Urinary bladder (tissue), 4 donors: ENCODE data around the gene DHRS11. TPM values are rescaled to one million over a fixed set of nuclear protein-coding genes. Genes with fewer than 3 reads are reported as not detected.

Experiments used
- DNase-seq: peaks from one replicate; pipeline ENCODE4 v3.0.0-alpha.2; 2015; ENCODE audit errors: extremely low spot score
- H3K27ac ChIP-seq: one replicate; pipeline ENCODE4 v1.5.1; 2013; ENCODE audit warnings: low read depth, mild to moderate bottlenecking, moderate library complexity
- H3K36me3 ChIP-seq: one replicate; pipeline ENCODE4 v1.6.1; 2013; ENCODE audit warnings: mild to moderate bottlenecking, moderate library complexity; ENCODE audit not compliant: insufficient read depth
- H3K4me1 ChIP-seq: one replicate; pipeline ENCODE4 v1.6.1; 2013; ENCODE audit warnings: mild to moderate bottlenecking, moderate library complexity; ENCODE audit not compliant: insufficient read depth
- H3K4me3 ChIP-seq: one replicate; pipeline ENCODE4 v1.5.1; 2013; ENCODE audit warnings: low read depth, low read length
- WGBS: extraction: QIAGEN DNeasy Blood & Tissue Kit; methylation state at CpG from one replicate; pipeline ENCODE4 v1.1.7; 2013; 5-methylcytosine and 5-hydroxymethylcytosine counted together
- polyA plus RNA-seq: library from polyadenylated mRNA; stranded (reverse); fragments of 200-250 nt; gene quantifications from one replicate; pipeline ENCODE4 v1.2.3, GENCODE V29; 2013
- total RNA-seq: library from RNA; depleted of rRNA; stranded (reverse); fragments of >200 nt; gene quantifications from one replicate; pipeline ENCODE4 v1.2.3, GENCODE V29; 2014
- donor health status: healthy with polysubstance abuse.
- donor health status: healthy.

Gene DHRS11
- total and polyA plus RNA-seq, 2 donors: 3.2 to 9.4 TPM

DNA sequence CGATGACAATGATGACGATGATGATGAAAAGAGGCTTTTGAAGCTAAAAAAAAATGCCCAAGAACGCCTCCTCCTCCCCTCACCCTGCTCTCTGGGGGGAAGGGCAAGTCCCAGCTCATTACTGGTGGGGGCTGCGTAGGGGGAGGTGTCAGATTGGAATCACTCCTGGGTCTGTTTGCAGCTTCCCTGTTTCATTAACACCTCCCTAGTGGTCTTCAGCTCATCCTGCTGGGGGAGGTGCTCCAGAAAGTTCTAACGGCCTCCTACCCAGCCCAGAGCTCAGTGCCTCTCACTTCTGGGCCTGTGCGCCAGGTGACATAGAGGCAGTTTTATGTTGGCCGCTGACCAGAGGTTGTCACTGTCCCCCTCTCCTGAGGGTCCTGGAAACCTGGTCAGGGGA, 22.4 kb downstream of the DHRS11 start:
- Histone ChIP-seq H3K27ac (no peak overlapping the region), H3K4me1 (no peaks in the 10 kb centered on the region), H3K36me3 (no peaks in the 10 kb centered on the region), H3K4me3 (no peak overlapping the region)
- WGBS: 60% methylated on average over 7 of the region's 7 CpGs
- DNase-seq: no peak

- WGBS: 25% methylated on average over 5 of the region's 5 CpGs
- no peak for DNase-seq
- Histone ChIP-seq H3K4me1 (no peaks in the 10 kb centered on the region), H3K27ac (no peak overlapping the region), H3K4me3 (no peak overlapping the region), H3K36me3 (no peaks in the 10 kb centered on the region)
These were observed 23.3 kb downstream of the DHRS11 start for GRCh38 chr17:36614933-36615332.

- no peaks in the 10 kb centered on the region for H3K4me1 ChIP-seq
- 81% methylated on average over 16 of the region's 16 CpGs for WGBS
- no peak overlapping the region for H3K27ac ChIP-seq
- DNase-seq: no peak
- H3K4me3 ChIP-seq: no peak overlapping the region
- no peaks in the 10 kb centered on the region for H3K36me3 ChIP-seq
These were observed 24.7 kb downstream of the DHRS11 start for GRCh38 chr17:36616061-36617029.

DNA sequence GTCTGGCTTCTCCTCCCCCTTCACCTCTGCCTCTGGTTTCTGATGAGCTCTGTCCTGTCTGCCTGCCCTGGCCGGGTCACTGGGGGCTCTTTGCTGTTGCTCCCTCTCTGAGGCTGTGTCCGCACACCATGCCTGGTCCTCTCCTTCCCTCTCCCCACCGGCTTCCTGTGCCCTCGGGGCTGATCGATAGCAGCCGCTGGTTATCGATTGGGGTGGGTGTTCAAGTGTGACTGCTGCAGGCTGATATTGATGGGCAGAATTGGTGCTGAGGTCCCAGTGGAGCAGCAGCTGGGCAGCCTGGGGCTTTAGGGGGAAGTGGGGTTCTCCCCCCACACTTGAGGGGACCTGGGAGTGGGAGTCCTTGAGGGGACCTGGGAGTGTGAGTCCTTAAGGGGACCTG, 26.1 kb downstream of the DHRS11 start:
- Histone ChIP-seq H3K4me3 (no peak overlapping the region), H3K27ac (no peak overlapping the region), H3K36me3 (no peaks in the 10 kb centered on the region), H3K4me1 (no peaks in the 10 kb centered on the region)
- no peak for DNase-seq
- WGBS: 82% methylated on average over 7 of the region's 7 CpGs

- Histone ChIP-seq H3K4me1 (no peaks in the 10 kb centered on the region), H3K36me3 (no peaks in the 10 kb centered on the region), H3K4me3 (no peak overlapping the region), H3K27ac (no peak overlapping the region)
- WGBS: 87% methylated on average over 3 of the region's 3 CpGs
- no peak for DNase-seq
These were observed 31.6 kb downstream of the DHRS11 start for GRCh38 chr17:36623281-36623680.

DNA sequence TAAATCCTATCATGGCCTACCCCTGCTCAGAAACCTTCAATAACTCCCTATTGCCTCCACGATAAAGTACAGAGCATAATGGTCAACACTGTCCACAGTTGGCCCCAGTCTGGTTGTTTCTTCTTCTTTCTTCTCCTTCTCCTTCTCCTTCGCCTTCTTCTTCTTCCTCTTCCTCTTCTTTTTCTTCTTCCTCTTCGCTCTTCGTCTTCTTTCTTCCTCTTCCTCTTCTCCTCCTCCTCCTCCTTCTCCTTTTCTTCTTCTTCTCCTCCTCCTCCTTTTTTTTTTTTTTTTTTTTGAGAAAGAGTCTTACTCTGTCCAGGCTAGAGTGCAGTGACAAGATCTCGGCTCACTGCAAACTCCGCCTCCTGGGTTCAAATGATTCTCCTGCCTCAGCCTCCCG, 33.5 kb downstream of the DHRS11 start:
- Histone ChIP-seq H3K27ac (no peak overlapping the region), H3K4me3 (no peak overlapping the region), H3K36me3 (no peaks in the 10 kb centered on the region), H3K4me1 (no peaks in the 10 kb centered on the region)
- DNase-seq: no peak
- 77% methylated on average over 7 of the region's 7 CpGs for WGBS

DNA sequence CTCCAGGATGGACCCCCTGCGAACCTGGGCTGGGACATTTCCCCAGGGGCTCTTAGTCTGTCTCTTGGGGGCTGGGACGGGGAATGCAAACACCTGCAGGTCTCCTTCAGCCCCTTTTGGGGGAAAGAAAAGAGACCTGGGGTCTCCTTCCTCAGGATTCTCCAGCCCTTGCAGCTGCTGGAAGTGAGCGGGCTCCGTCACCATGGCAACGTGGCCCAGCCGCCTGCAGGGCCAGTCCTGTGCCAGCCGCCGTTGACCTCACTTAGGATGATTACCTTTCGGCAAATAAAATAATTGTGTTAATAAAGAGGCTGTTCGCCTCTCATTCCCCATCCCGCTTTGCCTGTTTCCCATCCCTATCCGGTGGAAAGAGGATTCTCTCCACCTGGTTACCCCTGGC, 35.4 kb downstream of the DHRS11 start:
- no peaks in the 10 kb centered on the region for H3K4me1 ChIP-seq
- WGBS: 63% methylated on average over 12 of the region's 12 CpGs
- no peak overlapping the region for H3K4me3 ChIP-seq
- no peak overlapping the region for H3K27ac ChIP-seq
- no peaks in the 10 kb centered on the region for H3K36me3 ChIP-seq
- no peak for DNase-seq

DNA sequence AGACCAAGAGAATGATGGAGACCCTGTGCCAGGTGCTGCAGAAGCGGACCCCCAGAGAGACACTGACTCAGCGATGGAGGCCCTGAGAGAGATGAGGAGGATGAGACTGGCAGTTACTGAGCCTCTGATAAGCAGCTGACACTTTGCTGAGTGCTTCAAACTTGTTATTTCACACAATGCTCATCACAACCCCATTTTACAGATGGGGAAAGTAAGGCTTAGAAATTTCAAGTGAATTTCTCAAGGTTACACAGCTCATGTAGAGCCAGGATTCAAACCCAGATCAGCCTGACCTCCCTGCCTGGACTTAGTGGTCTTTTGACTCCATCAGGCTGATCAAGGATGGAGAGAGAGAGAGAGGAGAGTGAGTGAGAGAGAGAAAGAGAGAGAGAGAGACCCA, 36.9 kb downstream of the DHRS11 start:
- Histone ChIP-seq H3K27ac (no peak overlapping the region), H3K4me1 (no peaks in the 10 kb centered on the region), H3K4me3 (no peak overlapping the region), H3K36me3 (no peaks in the 10 kb centered on the region)
- 94% methylated on average over 2 of the region's 2 CpGs for WGBS
- no peak for DNase-seq

DNA sequence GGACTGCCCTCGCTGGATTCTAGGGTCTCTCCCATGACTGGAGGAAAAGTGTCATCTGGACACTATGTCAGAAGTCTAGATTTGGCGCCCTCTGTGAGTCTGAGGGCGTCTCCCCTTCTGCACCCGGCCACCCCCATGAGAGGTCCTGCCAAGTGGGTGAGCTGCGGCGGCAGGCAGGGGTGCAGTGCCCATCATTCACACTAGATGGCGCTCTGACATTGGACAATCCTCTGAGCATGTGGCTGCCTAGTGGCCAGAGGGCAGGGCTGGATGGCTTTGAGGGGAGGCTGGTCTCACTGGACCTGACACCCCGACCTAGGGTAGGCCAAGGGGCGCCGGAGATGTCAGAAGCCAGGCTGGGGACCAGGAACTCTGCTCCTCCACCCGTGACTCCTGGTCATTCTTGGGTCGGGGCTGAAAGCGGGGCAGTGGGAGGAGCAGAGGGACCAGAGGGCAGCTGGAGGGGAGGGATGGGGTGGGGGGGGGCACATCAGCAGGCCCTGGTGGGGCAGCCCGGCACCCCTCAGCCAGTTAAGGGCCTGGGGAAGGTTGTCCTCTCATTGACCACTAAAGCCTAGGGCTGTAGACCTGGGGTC, 37.7 kb downstream of the DHRS11 start:
- WGBS: 24% methylated on average over 14 of the region's 14 CpGs

DNA sequence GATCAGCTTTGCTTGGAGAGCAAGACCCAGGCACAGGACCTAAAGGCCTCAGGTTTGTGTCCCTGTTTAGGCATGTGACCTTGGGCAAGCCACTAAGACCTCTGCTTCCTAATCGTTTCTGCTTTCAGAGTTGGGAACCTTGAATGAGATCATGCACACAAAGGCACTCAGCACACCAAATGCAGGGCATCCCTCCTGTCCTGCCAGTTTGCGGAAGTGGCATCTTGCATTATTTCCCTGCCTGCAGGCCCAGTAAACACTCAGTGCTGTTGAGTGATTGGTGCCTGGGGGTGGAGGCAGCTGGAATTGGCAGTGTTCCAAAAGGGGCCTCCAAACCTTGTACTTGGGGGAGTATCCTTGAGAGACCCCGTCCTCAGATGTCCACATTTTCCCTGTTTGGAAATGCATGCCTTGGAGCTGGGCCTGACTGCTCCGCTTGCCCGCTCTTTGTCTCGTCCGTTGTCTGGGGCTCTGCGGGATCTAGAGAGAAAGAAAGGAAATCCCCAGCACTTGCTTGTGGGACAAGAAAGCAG, 38.4 kb downstream of the DHRS11 start:
- DNase-seq: no peak
- WGBS: 65% methylated on average over 8 of the region's 8 CpGs

More for the DNA sequence above, 37.7 kb downstream of the DHRS11 start:
- DNase-seq: no peak
- H3K27ac ChIP-seq: no peak overlapping the region
- no peak overlapping the region for H3K4me3 ChIP-seq
- no peaks in the 10 kb centered on the region for H3K36me3 ChIP-seq
- H3K4me1 ChIP-seq: no peaks in the 10 kb centered on the region

GRCh38 chr17:36631022-36631421, 39.3 kb downstream of the DHRS11 start:
- no peak overlapping the region for H3K4me3 ChIP-seq
- WGBS: 77% methylated on average over 4 of the region's 4 CpGs
- H3K4me1 ChIP-seq: no peaks in the 10 kb centered on the region
- no peak for DNase-seq
- H3K27ac ChIP-seq: no peak overlapping the region
- no peaks in the 10 kb centered on the region for H3K36me3 ChIP-seq

More for the DNA sequence above, 38.4 kb downstream of the DHRS11 start:
- Histone ChIP-seq H3K27ac (no peak overlapping the region), H3K4me1 (no peaks in the 10 kb centered on the region), H3K36me3 (no peaks in the 10 kb centered on the region), H3K4me3 (no peak overlapping the region)

DNA sequence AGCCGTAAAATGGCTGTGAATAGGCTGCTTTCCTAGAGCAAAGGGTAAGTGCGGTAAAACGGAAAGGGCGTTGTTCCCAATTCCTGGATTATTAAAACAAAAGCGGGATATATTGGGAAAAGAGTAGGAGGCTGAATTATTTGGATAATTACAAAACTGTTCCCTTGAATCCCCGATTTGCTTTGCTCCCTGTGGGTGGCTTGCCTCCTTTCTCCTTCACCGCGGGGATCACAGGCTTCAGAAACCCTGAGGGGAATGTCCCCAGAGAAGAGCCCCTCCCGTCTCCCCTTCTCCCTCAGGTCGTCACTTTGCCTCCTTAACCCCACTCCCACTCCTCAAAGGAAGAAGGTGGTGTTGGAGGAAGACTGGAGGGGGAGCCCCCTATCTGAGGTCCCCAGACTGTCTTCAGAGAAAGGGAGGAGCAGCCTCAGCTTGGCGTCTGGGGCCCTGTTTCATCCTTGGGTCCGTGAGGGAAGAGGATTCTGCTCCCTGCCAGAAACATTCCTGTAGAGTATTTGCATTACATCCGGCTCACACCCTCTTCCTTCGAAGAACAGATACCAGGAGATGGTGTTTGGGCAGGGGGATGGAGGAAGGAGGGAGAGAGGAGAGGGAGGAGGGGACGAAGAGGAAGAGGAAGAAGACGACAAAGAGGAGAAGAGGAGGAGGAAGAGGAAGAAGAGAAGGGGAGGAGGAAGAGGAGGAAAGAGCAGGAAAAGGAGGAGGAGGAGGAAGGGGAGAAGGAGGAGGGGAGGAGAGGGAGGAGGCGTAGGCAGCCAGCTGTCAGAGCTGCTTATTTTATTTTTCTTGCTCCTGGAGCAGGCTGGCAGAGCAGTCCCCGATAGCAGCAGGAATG, 41.5 kb downstream of the DHRS11 start:
- Histone ChIP-seq H3K4me1 (no peaks in the 10 kb centered on the region), H3K27ac (no peak overlapping the region), H3K36me3 (no peaks in the 10 kb centered on the region), H3K4me3 (no peak overlapping the region)
- DNase-seq: no peak
- 32% methylated on average over 18 of the region's 18 CpGs for WGBS

GRCh38 chr17:36640346-36640745, 48.7 kb downstream of the DHRS11 start:
- Histone ChIP-seq H3K4me3 (no peak overlapping the region), H3K4me1 (no peaks in the 10 kb centered on the region), H3K36me3 (no peaks in the 10 kb centered on the region), H3K27ac (no peak overlapping the region)
- WGBS: 84% methylated on average over 2 of the region's 2 CpGs
- no peak for DNase-seq
